RPMI8226 (cell line): ENCODE results near the gene DENND5A.
"Not testable (repeated sequence)": the region's sequence is repeated elsewhere in the genome, so short reads cannot be mapped to it uniquely, and the experiment has no call there.

Source experiments
- DNase-seq: peaks from one replicate; pipeline ENCODE4 v3.0.0-alpha.2; 2015

Gene DENND5A

DNA sequence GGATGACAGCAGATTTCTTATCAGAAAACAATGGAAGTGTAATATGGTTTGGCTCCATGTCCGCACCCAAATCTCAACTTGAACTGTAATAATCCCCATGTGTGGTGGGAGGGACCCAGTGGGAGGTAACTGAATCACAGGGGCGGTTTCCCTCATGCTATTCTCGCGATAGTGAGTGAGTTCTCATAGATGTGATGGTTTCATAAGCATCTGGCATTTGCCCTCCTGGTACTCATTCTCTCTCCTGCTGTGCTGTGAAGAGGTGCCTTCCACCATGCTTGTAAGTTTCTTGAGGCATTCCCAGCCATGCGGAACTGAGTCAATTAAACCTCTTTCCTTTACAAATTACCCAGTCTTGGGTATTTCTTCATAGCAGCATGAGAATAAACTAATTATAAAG is 92.8 kb downstream of the DENND5A start:
- no peak for DNase-seq

DNA sequence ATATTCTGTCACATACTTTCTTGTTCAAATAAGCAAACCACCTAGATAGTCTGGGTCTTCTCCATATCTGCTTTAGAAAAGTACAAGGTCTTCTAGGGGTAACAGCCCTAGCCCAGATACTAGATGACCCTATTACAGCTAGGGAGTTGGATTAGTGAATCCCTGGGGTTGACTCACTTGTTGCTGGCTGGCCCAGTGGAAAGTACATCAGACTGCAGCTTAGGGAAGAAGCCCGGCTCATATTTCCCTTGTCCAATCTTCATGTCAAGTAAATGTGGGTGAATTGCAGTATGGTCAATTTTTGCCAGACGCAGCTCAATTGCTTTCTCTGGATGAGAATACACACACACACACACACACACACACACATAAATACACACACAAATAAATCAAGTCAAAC is 94.7 kb downstream of the DENND5A start:
- DNase-seq = no peak

DNA sequence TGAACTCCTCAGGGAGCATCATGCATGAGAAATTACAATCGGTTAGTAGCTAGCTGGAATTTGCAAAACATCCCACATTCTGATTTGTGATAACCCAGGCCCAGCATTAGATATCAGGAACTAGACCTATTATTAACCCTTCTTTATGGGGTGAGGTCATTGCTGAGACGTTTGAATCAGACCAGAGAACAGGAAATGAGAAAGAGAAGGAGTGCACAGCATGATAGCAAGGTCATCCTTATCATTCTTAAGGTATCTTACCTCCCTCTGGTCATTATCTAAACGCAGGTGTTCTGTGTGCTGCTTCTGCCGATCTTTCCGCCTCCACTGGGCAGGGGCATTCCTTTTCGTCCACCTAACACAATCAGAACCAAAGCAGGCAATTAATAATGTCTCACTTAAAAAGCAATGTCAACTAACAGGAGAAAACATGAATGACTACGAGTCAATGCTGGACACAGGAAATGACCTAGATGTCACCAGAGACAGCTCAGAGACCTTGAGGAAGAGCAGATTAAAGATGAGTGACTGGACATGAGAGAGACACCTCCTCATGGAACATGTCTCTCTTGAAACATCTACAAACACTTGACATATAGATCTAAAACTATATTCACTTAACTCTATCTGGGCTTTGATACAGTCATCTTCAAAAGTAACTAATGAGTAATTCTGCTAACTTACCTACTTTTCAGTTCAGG is 95.4 kb downstream of the DENND5A start:
- DNase-seq = no peak

DNA sequence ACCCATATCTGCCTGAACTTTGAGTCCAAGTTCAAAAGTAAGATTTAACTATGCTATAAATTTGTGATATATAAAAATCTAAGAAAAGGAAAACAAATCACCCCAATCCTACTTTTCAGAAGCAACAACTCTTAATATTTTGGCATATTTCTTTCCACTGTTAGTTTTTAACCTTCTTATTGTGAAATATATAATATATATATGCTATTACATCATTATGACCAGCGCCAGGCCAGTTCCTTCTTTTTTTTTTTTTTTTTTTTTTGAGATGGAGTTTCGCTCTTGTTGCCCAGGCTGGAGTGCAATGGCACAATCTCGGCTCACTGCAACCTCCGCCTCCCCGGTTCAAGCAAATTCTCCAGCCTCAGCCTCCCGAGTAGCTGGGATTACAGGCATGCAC is 103.2 kb downstream of the DENND5A start:
- DNase-seq = not testable (repeated sequence)

DNA sequence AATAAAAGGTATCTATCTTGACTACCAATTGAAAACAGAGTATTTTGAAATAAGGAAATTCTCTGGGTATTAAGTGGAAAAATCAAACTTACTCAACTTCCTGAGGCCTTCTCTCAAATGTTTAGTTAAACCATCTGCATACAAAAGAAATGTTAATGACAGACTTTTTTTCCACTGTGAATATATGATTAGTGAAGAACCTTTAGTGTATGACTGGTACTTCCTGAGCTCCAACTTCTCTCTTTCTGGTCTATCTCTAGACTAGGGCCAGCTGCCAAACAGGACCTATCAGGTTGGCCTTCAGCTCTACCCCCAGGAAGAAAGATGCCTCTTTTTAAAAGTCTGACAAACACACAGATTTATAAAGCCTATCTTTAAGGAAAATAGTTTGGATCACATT is 105.0 kb downstream of the DENND5A start:
- no peak for DNase-seq

DNA sequence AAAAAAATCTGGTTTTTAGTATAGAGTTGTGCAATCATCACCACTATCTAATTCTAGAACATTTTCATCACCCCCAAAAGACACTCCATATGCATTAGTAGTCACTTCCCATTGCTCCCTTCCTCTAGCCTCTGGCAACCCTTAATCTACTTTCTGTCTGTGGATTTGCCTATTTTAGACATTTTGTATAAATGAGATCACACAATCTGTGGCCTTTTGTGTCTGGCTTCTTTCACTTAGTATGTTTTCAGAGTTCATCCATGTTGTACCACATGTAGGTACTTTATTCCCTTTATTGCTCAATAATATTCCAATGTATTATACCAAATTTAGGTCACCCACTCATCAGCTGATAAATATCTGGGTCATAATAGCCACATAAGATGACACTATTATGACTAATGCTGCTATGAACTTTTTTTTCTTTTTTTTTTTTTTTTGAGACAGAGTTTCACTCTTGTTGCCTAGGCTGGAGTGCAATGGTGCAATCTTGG is 106.2 kb downstream of the DENND5A start:
- no peak for DNase-seq

DNA sequence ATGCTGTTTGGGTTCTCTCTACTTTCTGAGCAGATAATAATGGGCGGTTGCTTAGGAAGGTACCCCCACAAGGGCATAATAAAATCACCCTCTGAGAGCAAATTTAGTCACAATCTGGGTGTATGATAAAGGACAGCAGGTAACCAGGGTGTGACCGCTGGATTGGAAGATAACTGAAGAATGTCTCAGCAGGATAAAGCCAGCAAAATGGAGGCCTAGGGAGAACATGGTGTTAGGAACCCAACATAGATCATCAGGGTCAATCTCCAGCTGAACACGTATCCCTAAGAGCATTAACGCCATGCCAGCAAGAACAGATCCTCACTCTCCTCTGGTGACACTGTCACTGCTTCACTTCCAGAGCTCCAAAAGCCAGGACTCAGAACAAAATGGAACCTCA is 109.2 kb downstream of the DENND5A start:
- no peak for DNase-seq

DNA sequence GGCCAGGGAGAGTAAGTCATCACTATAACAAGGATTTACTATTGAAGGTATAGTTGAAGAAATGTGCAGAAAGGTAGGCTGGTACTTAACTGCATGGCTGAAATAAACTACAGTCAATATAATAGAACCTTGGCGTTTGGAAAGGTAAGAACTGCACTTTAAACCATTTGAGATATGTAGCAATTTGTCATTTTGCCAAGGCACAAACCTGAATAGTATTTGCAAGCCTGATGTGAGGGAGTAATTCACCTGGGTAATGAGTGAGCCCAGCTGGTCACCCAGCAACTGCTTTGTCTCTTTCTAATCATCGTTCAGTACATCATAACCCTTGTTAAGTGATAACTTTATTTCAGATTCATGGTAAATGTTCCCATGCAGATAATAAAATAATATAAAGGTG is 111.5 kb downstream of the DENND5A start:
- DNase-seq = no peak

DNA sequence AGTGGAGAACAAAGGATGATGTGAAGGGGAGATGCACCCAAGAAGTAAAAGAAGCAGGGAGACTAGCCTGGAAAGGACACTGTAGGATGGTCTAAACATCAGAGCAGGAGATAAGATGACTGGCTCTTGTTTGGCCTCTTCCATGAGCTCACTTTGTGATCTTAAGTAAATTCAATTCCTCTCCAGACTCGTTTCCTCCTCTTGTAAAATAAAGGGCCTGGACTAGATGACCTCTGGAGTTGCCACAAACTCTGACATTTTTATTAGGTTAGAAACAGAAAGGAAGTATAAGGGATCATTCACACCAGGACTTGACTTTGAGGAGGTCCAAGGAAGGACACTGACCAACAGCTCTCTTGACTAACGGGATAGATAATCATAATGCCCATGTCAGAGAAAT is 113.5 kb downstream of the DENND5A start:
- no peak for DNase-seq

DNA sequence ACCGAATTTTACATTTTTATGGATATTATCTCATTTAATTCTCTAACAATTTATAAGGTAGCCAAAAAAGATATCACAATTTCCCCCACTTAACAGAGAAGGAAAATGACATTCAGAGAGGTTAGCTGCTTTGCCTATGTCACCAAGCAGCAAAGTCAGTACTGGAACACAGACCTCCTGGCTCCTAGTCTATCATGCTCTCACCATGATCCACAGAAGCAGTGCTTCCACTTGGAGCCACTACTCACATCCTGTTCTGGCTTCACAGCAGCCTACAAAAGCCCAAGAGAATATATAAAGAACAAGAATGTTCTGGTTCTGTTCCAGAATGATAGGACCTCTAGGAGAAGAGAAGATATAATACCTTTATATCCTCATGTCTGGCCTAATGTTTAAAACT is 114.2 kb downstream of the DENND5A start:
- no peak for DNase-seq

DNA sequence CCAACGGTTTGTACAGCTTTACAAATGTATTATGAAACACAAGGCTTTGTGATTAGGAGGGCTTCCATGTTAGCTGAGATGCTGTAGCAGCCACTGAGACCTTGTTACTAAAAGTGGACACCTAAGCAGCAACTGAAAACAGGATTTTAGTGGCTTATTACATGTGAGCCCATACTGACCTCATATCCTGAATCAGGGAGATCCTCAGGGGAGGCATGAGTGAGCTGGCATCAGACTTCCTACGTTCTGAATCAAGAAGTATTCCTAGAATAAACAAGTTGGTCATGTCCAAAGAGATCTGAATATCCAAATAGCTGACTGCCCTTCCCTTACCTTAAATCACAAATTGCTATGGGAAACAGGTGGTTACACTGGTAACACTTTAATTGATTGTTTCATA is 114.6 kb downstream of the DENND5A start:
- no peak for DNase-seq

DNA sequence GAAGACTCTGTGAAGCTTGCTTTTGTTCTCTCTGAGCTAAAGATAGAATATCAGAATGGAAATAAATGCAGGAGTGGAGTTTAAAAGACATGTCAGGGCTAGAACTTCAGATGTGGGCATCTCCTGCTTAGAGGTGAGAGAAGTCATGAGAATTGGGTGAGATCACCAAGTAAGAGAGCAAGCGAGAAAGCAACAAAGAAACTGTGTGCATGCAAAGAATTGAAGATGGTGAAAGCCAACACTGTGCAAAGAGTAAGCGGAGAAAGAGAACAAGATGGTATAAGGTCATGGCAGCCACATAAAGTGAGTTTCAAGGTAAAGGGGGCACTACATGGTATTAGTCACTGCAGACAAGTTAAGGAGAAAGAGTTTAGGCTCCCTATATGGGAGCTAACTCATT is 116.4 kb downstream of the DENND5A start:
- no peak for DNase-seq

DNA sequence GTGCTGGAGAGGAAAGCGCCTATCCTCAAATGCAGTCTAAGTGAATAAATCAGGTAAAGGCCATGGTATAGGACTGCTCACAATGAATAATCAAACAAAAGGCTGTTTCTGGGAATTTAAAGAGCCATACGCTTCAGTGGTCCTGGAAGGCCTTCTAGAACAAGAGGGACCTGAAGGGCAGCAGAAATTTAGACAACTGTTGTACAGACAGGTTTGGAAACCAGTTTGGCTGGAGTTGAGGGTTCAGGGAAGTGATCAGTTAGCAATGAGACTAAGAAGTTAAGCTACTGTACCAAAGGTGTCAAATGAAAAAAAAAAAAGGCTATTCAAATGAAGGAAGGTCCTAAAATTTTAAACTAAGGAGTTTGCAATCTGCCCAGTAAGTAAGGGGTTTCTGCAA is 117.1 kb downstream of the DENND5A start:
- DNase-seq = no peak

DNA sequence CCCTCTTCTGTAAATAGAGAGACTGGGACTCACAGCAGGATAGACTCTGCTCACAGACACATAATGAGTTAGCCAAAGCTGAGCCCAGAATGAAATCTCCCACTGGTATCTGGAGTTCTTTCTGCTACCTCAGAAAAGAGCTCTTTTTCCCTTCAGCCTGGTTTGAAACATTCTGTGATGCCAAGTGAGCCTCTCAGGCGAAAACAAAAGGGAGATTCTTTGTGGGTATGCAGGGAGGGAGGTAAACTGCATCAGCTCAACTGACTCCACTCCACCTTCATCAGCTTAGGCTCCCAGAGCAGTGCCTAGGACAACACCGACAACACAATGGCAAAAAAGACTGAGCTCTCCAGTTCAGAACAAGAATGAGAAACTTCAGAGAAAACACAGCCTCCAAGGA is 118.7 kb downstream of the DENND5A start:
- DNase-seq = no peak

DNA sequence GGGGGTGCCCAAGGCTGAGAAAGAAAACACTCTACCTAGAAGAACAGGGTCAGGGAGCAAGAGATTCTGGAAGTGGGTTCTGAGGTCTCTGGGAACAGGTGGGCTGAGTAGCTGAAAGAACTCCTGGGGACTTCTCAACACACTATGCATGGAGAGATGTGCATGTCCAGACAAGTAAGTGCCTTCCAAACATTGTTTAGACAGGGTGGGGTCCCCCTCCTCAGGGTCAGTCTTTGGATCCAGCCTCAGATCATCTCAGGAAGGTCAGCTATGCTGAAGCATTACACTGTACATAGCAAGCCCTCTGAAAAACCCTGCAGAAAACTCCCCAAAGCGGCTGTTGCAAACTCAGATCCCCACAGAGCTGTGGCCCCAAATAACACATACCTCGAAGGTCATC is 119.9 kb downstream of the DENND5A start:
- DNase-seq = no peak

DNA sequence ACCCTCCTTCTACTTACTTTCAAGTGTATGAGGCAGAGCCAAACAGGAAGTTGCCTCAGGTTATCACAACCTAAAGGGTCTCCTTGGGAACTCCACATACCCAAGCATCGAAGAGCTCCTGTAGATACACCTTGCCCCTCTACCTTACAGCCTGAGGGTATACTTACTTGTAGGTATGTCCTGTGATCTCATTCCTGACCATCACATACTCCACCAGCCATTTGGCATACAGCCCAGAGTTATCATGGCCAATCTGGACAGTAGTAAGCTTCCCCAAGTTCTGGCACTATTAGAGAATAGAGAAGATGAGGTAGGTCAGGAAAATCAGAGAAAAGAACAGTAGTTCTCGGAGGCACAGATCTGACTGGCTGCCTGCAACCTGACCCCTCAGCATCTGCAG is 120.3 kb downstream of the DENND5A start:
- no peak for DNase-seq

DNA sequence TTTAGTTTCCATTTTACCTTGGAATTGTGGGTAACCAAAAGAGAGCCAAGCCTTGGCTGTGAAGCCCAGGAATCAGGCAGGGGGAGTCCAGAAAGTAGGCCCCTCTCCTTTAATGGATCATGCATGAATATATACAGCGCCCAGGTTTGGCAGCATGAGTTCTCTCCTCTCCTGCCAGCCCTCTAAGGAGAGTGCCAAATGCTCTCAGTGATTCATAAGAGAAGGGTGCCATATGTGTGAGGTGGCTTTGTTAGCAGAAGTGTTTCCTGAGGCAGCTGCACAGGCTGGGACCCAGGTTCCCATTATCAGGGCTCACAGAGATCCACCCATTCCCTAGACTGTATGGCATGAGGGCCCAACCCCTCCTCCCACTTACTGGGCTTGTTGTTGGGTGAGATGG is 121.4 kb downstream of the DENND5A start:
- DNase-seq = no peak

DNA sequence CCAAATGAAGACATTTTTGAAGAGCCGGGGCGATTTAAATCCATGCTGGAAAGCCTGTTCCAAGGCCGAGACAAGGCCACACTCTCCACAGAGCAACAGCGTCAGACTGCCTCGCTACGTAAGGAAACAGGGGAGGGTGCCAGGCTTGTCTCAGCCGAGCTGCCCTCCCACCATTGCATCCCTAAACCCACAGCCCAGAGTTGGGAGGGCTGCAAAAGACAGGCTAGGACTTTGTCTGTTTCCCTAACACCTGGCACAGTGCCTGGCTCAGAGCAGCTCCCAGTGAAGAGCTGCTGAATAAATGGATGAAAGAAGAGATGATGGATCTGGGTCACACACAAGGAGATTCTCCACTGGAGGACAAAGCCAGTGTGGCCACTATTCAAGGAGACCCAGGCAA is 122.4 kb downstream of the DENND5A start:
- no peak for DNase-seq

DNA sequence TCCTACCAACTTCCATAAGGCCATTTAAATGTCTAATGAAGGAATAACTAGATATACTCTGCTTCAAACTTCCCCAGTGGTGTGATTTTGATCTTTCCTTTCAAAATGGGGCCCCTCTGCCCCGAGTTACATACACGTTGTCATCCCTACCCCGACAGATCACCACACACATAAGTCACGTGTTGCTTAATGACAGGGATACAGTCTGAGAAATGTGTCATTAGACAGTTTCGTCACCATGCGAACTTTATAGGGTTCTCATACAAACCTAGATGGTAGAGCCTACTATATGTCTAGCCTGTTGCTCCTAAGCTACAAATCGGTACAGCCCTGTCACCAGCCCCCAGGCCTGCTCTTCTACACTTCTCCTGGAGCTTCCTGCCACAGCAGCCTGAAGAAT is 124.0 kb downstream of the DENND5A start:
- DNase-seq = no peak

DNA sequence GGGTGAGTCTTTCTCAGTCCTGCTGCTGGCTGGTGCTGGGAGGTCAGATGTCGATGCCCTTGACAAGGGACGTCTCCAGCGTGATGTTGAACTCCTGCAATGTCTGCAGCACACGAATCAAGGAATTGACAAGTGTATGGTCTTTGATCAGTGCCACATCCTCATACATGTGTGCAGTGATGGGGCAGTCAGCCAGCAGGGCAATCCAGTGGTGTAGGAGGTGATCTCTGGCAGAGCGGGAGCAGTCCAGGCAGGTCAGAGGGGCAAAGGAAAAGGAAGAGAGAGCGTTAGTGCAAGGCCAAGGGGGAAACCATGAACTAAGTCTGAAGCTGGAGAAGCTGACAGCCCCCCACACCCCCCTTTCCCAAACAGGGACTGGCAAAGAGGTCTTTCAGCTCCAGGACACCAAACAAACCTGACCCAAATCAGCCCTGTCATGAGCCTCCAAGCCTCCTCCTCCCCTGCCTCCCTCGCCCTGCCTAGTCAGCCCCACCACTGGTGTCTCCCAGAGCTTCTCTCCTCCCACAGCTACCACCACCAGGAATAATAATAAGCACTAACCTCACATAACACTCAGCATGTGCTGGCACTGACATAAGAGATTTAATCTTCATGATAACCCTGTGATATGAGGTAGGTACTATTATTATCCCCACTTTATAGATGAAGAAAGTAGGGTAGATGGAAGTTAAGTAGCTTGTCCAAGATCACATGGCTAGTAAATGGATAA is 125.4 kb downstream of the DENND5A start:
- DNase-seq = no peak

DNA sequence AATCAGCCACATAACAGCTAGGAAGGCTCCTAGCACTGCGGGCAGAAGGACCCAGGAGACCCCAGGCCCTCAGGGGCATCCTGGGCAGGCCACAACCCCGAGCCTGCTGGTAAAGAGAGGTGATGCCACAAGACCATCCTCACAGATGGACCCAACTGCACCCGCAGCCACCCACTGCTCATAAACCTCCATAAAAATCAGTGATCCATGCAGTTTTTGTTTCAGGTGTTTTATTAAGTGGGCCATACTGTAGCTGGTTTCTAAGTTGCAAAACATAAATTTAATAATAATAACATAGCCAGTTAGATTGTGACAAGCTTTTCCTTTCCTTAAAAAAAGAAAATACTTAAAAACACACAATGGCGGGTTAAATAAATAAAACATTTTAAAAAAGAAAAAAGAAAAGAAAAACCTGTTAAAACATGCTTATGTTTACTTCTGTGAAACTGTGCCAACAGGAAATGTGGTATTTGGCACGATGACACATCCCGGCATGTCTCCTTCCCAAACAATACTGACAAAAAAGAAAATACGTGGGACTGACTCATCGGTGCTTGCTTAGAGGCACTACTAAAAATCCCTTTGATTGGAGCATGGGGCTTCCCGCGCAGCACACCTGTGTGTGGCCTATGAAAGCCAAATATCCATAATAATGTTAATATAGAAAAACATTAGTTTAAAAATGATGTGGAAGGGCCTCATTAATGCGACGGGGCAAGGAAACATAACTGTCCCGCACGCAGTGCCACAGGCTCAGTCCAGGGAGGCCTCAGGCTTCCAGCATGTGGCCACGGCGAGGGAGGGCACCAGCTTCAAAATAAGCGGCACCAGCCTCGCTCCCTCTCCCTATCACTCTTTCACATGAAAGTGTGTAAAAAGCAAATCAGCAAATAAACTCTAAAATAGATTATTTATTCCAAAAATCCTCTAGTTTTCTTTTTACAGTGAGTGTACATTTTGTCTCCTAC is 126.3 kb downstream of the DENND5A start:
- DNase-seq = no peak

DNA sequence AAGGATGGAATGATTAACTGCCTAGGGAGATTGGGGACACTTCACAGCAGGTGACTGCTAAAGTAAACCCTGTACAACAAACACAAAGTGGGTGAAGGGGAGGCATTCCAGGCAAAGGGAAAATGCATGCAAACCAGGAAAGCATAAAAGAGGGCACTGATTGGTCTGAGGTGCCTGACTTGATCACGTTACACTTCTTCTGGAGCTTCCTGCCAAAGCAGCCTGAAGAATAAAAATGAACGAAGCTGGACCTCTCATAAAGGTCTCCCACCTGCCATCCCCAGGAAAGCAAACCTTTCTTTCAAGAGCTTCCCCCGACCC is 127.1 kb downstream of the DENND5A start:
- DNase-seq = no peak

DNA sequence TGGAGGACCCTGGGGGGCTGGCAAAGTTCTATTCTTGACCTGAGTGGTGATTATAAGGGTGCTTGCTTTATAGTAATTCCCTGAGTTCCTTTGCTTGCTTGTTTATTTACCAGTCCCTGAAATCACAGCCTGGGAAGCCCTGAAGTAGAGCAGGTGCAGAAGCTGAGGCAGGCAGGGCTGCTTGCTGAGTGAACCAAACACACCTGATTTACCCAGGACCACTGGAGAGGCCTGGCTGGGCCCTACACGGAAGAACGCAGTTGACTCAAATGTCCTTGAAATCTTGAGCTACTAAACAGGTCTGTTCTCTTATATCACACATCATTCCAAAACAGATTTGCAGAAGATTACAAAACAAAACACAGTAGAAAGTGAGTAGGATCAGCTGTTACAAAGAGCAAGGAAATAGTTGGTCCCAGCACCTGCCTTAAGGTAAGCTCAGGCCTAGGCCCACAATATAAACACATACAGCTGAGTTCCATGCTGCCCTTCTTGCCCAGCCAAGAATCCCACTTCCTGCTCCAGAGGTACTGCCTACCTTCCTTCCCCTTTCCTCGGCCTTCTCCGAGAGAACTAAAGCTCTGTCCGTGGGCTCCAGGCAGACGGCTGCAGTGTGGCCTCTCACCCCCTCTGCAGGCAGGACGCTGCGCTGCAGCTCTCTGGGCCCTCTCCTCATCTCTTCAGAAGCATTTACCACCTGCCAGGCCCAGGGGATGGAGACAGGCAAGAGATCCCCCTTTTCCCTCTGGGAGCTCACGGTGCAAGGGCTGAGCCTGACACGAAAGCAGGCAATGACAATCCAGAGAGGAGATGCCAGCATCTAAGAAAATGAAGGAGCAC is 127.6 kb downstream of the DENND5A start:
- peak; percentile 60 for DNase-seq
